Measurements from ENCODE around the gene DLG2.

DNA sequence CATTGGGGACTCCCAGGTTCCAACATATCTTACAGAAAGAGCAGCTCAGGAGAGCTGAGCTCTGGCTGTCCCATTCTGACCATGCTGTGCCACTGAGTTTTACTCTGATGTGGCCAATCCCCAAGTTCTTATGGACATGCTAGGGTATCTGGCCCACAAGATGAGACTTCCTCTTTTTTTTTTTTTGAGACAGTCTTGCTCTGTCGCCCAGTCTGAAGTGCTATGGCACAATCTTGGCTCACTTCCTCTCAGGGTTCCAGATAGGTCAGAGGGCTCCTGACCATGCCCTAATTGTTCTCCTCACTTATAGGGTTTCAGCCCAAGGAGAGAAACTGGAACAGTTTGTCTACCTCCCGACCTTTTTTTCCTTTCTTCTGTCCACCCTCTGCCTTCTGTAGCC lies 2188.7 kb downstream of the DLG2 start:
- TF ChIP-seq CTCF (IDR thresholded peaks at IDR 0.05; ENCODE audit: low read depth, low read length, missing input control): no peak
- TF ChIP-seq RAD21 (IDR thresholded peaks at IDR 0.05): no peak
